Measurements from ENCODE around the gene RNASEH1.
"Not testable (repeated sequence)": the region's sequence is repeated elsewhere in the genome, so short reads cannot be mapped to it uniquely, and the experiment has no call there.

RNASEH1 gene

GRCh38 chr2:3578987-3579386 is 20.9 kb upstream of the RNASEH1 start:
- no peak overlapping the region for H3K4me3 ChIP-seq (replicated peaks; ENCODE audit: insufficient read depth, low read length)
- H3K27ac ChIP-seq (replicated peaks), result no peak overlapping the region
- TF ChIP-seq SPI1 (IDR thresholded peaks at IDR 0.05; ENCODE audit: borderline replicate concordance, low read depth) (no peak), REST (IDR thresholded peaks at IDR 0.05; ENCODE audit: insufficient replicate concordance, low read depth) (no peak), GABPA (IDR thresholded peaks at IDR 0.05; ENCODE audit: low read depth) (no peak), CTCF (IDR thresholded peaks at IDR 0.05; ENCODE audit: insufficient read depth, low read length) (no peak)
- no peak for DNase-seq (ENCODE audit: low read depth in 1 of 2, low spot score in 1 of 2)
- H3K27me3 ChIP-seq (ENCODE audit: insufficient read depth, poor library complexity, severe bottlenecking), result no peaks in the 10 kb centered on the region

- DNase-seq (ENCODE audit: low read depth in 1 of 2, low spot score in 1 of 2); H3K27me3 ChIP-seq (ENCODE audit: insufficient read depth, poor library complexity, severe bottlenecking): not testable (repeated sequence)
- H3K27ac ChIP-seq (replicated peaks), result peak overlapping the region; percentile 75
- H3K4me3 ChIP-seq (replicated peaks; ENCODE audit: insufficient read depth, low read length), result peak overlapping the region; percentile 80
Measured at GRCh38 chr2:3576263-3576630, 18.1 kb upstream of the RNASEH1 start.

- peak in 1 of 2 experiments; percentile 14 for DNase-seq (ENCODE audit: low read depth in 1 of 2, low spot score in 1 of 2)
- Histone ChIP-seq H3K4me3 (replicated peaks; ENCODE audit: insufficient read depth, low read length) (peak overlapping the region; percentile 80), H3K27ac (replicated peaks) (peak overlapping the region; percentile 75), H3K27me3 (ENCODE audit: insufficient read depth, poor library complexity, severe bottlenecking) (no peaks in the 10 kb centered on the region)
- TF ChIP-seq SPI1 (IDR thresholded peaks at IDR 0.05; ENCODE audit: borderline replicate concordance, low read depth) (no peak), GABPA (IDR thresholded peaks at IDR 0.05; ENCODE audit: low read depth) (no peak)
Measured at GRCh38 chr2:3575534-3576262, 17.6 kb upstream of the RNASEH1 start.

- no peak for DNase-seq (ENCODE audit: low read depth in 1 of 2, low spot score in 1 of 2)
- H3K4me3 ChIP-seq (replicated peaks; ENCODE audit: insufficient read depth, low read length), result no peak overlapping the region
- TF ChIP-seq SPI1 (IDR thresholded peaks at IDR 0.05; ENCODE audit: borderline replicate concordance, low read depth), result no peak
- TF ChIP-seq GABPA (IDR thresholded peaks at IDR 0.05; ENCODE audit: low read depth), result no peak
- TF ChIP-seq REST (IDR thresholded peaks at IDR 0.05; ENCODE audit: insufficient replicate concordance, low read depth), result no peak
- TF ChIP-seq CTCF (IDR thresholded peaks at IDR 0.05; ENCODE audit: insufficient read depth, low read length), result no peak
- TF ChIP-seq POLR2AphosphoS5 (IDR thresholded peaks at IDR 0.05; ENCODE audit: low read depth), result no peak
- no peaks in the 10 kb centered on the region for H3K27me3 ChIP-seq (ENCODE audit: insufficient read depth, poor library complexity, severe bottlenecking)
- H3K27ac ChIP-seq (replicated peaks), result no peak overlapping the region; the same call in 1 of the 2 replicates
Measured at GRCh38 chr2:3574155-3574554, 16.0 kb upstream of the RNASEH1 start.

- no peak overlapping the region for H3K4me3 ChIP-seq (replicated peaks; ENCODE audit: insufficient read depth, low read length)
- no peak overlapping the region for H3K27ac ChIP-seq (replicated peaks)
- no peak for DNase-seq (ENCODE audit: low read depth in 1 of 2, low spot score in 1 of 2)
- no peak for TF ChIP-seq SPI1 (IDR thresholded peaks at IDR 0.05; ENCODE audit: borderline replicate concordance, low read depth)
- no peak for TF ChIP-seq GABPA (IDR thresholded peaks at IDR 0.05; ENCODE audit: low read depth)
- no peak for TF ChIP-seq POLR2AphosphoS5 (IDR thresholded peaks at IDR 0.05; ENCODE audit: low read depth)
- no peak for TF ChIP-seq CTCF (IDR thresholded peaks at IDR 0.05; ENCODE audit: insufficient read depth, low read length)
- no peak for TF ChIP-seq REST (IDR thresholded peaks at IDR 0.05; ENCODE audit: insufficient replicate concordance, low read depth)
- H3K27me3 ChIP-seq (ENCODE audit: insufficient read depth, poor library complexity, severe bottlenecking), result no peaks in the 10 kb centered on the region
Measured at GRCh38 chr2:3572620-3573019, 14.5 kb upstream of the RNASEH1 start.

Data from HL-60 (cell line).